Measurements from ENCODE around the gene HSBP1L1. TPM values are rescaled to one million over a fixed set of nuclear protein-coding genes. Genes with fewer than 3 reads are reported as not detected.

Gene HSBP1L1
- total RNA-seq, 1 experiment from 2014 or later, result 1.1 TPM

DNA sequence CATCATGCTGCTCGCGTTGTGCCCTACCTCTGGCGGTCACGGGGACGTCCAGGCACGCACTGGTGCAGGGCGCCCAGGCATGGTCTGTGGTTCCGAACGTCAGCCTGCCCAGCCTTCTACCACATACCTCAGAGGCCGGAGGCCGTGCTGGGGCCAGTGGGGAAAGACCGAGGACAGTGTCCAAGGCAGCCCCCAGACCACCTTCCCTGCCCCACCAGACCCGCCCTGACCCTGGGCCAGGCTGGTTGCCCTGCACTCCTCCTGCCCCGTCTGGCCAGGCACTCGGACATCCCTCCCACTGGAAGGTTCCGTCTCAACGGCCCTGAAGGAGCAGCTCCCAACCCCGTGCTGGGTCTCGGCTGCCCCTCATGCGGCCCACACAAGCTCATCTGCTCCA lies 45.8 kb upstream of the HSBP1L1 start:
- no TSS peak for BruUV-seq (replicated peaks)
- POLR2A ChIA-PET (ENCODE audit: low non-redundant PET), result no interaction called here
- CTCF ChIA-PET, result no interaction called here
- peaks cover 7% of the 10 kb centered on the region for H3K36me3 ChIP-seq (ENCODE audit: insufficient read depth, low read length, poor library complexity, severe bottlenecking)
- no peak for TF ChIP-seq EZH2 (IDR thresholded peaks at IDR 0.05; ENCODE audit: borderline replicate concordance, low read depth, low read length, poor library complexity, severe bottlenecking)
- TF ChIP-seq, protein P1, sequence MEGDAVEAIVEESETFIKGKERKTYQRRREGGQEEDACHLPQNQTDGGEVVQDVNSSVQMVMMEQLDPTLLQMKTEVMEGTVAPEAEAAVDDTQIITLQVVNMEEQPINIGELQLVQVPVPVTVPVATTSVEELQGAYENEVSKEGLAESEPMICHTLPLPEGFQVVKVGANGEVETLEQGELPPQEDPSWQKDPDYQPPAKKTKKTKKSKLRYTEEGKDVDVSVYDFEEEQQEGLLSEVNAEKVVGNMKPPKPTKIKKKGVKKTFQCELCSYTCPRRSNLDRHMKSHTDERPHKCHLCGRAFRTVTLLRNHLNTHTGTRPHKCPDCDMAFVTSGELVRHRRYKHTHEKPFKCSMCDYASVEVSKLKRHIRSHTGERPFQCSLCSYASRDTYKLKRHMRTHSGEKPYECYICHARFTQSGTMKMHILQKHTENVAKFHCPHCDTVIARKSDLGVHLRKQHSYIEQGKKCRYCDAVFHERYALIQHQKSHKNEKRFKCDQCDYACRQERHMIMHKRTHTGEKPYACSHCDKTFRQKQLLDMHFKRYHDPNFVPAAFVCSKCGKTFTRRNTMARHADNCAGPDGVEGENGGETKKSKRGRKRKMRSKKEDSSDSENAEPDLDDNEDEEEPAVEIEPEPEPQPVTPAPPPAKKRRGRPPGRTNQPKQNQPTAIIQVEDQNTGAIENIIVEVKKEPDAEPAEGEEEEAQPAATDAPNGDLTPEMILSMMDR (conservative IDR thresholded peaks at IDR 0.05; ENCODE audit: low read depth, low read length), result no peak
- H3K9me3 ChIP-seq (ENCODE audit: low read depth, low read length, poor library complexity, severe bottlenecking), result no peaks in the 10 kb centered on the region
- no peak for DNase-seq (ENCODE audit: low spot score)
- H3K27ac ChIP-seq (ENCODE audit: low read depth, low read length, poor library complexity, severe bottlenecking), result no peak overlapping the region
- H3K27me3 ChIP-seq (replicated peaks; ENCODE audit: insufficient read depth, low read depth, low read length, poor library complexity), result no peaks in the 10 kb centered on the region
- intact Hi-C loops (cut with micrococcal nuclease; ENCODE audit: unreplicated experiment), result no loop called here
- H3K4me1 ChIP-seq (ENCODE audit: insufficient read depth, low read length, poor library complexity, severe bottlenecking), result no peaks in the 10 kb centered on the region
- no peak overlapping the region for H3K4me3 ChIP-seq (ENCODE audit: low read depth, low read length, poor library complexity, severe bottlenecking)

DNA sequence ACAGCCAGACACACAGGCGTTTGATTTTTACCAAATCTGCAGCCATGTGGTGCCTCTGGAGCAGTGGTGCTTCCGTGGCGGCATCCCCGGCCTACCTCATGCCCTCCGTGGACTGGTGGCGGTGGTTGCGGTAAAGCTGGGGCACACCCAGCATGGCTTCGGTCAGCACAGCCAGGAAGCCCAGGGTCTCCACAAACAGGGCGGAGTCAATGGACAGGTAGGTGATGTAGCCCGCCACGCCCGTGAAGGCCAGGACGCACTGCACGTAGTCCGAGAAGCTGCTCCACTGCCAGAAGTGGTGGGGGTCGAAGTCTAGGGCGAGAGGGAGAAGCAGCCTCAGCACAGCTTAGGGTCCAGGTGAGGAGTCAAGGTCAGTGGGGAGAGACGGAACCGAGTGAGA lies 45.4 kb upstream of the HSBP1L1 start:
- H3K4me1 ChIP-seq (ENCODE audit: insufficient read depth, low read length, poor library complexity, severe bottlenecking), result no peaks in the 10 kb centered on the region
- H3K4me3 ChIP-seq (ENCODE audit: low read depth, low read length, poor library complexity, severe bottlenecking), result no peak overlapping the region
- DNase-seq (ENCODE audit: low spot score), result no peak
- no peaks in the 10 kb centered on the region for H3K27me3 ChIP-seq (replicated peaks; ENCODE audit: insufficient read depth, low read depth, low read length, poor library complexity)
- intact Hi-C loops (cut with micrococcal nuclease; ENCODE audit: unreplicated experiment), result no loop called here
- ChIA-PET CTCF (no interaction called here), POLR2A (ENCODE audit: low non-redundant PET) (no interaction called here)
- no peaks in the 10 kb centered on the region for H3K9me3 ChIP-seq (ENCODE audit: low read depth, low read length, poor library complexity, severe bottlenecking)
- peaks cover 7% of the 10 kb centered on the region for H3K36me3 ChIP-seq (ENCODE audit: insufficient read depth, low read length, poor library complexity, severe bottlenecking)
- no TSS peak for BruUV-seq (replicated peaks)
- TF ChIP-seq, protein P1 (conservative IDR thresholded peaks at IDR 0.05; ENCODE audit: low read depth, low read length), result no peak
- TF ChIP-seq EZH2 (IDR thresholded peaks at IDR 0.05; ENCODE audit: borderline replicate concordance, low read depth, low read length, poor library complexity, severe bottlenecking), result no peak
- H3K27ac ChIP-seq (ENCODE audit: low read depth, low read length, poor library complexity, severe bottlenecking), result no peak overlapping the region

DNA sequence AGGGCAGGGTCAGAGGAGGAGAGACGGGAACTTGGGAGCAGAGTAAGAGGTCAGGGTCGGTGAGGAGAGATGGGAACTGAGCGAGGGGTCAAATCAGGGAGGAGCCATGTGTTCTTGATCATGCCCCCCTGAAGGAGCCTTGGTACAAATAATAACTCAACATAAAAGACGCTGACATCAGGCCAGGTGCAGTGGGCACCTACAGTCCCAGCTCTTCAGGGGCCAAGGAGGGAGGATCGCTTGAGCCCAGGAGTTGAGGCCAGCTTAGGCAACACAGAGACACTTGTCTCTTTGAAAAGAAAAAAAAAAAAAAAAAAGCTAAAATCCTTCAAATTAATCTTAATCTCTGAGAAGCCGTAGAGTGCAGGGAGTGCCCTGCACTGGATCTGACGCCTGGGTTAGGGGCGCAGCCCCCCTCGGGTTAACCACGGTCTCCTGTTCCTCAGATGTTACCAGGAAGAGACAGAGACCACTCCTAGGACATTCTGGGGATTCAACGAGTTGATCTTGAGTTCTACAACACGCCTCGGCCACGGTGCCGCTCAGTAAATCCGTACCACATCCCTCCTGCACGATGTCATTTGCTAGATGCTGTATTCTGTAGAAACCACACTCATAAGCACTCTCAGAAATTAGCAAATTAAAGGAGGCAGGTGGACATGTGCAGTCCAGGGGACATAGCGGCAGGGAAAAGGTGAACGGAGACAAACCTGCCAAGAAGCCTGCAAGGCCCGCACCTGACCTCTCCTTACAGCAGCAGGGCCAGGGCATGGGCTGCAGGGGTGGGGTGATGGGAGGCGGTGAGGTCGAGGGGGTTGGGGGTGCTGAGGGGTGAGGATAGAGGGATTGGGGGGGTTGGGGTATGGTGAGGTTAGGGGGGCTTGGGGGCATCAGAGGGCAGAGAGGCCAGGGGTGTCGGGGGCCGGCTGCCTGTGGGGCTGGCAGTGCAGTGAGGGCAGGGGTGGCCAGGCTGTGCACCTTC lies 42.2 kb upstream of the HSBP1L1 start:
- ChIA-PET CTCF (no interaction called here), POLR2A (ENCODE audit: low non-redundant PET) (interaction anchor here (0.6 kb wide), 1 partner anchor 63 kb away, joined by 5 read pairs; no protein-coding TSS in a partner anchor)
- no peaks in the 10 kb centered on the region for H3K4me1 ChIP-seq (ENCODE audit: insufficient read depth, low read length, poor library complexity, severe bottlenecking)
- no peak overlapping the region for H3K4me3 ChIP-seq (ENCODE audit: low read depth, low read length, poor library complexity, severe bottlenecking)
- intact Hi-C loops (cut with micrococcal nuclease; ENCODE audit: unreplicated experiment), result no loop called here
- no peaks in the 10 kb centered on the region for H3K9me3 ChIP-seq (ENCODE audit: low read depth, low read length, poor library complexity, severe bottlenecking)
- no TSS peak for BruUV-seq (replicated peaks)
- H3K27me3 ChIP-seq (replicated peaks; ENCODE audit: insufficient read depth, low read depth, low read length, poor library complexity), result no peaks in the 10 kb centered on the region
- DNase-seq (ENCODE audit: low spot score), result no peak
- peaks cover 4% of the 10 kb centered on the region for H3K36me3 ChIP-seq (ENCODE audit: insufficient read depth, low read length, poor library complexity, severe bottlenecking)
- TF ChIP-seq, protein P1 (conservative IDR thresholded peaks at IDR 0.05; ENCODE audit: low read depth, low read length), result no peak
- no peak for TF ChIP-seq EZH2 (IDR thresholded peaks at IDR 0.05; ENCODE audit: borderline replicate concordance, low read depth, low read length, poor library complexity, severe bottlenecking)
- H3K27ac ChIP-seq (ENCODE audit: low read depth, low read length, poor library complexity, severe bottlenecking), result no peak overlapping the region

Data from A673 (cell line).